ENCODE data around the gene DTD1. TPM values are rescaled to one million over a fixed set of nuclear protein-coding genes. Genes with fewer than 3 reads are reported as not detected.

Gene DTD1
- total RNA-seq, 3 donors from 2014 or later, result 24.1 to 34.6 (median 26.2) TPM

DNA sequence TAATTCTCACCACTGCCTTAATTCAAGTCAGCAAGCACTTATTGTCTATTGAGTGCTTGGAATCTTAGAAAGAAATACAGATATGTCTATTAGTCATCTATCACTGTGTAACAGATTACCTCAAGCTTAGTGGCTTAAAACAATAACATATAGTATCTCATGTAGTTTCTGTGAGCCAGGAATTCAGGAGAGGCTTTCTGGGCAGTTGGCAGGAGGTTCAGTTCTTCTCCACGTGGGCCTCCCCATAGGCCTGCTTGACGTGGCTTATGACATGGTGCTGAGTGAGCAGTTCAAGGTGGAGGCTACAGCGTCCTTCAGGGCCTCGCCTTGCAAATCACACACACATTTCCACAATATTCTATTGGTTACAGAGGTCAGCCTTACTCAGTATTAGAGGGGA, 69.7 kb downstream of the DTD1 start:
- no peaks in the 10 kb centered on the region for H3K4me1 ChIP-seq
- intact Hi-C loops (cut with DNase I; ENCODE audit: low total_unique reads), result no loop called here
- TF ChIP-seq POLR2AphosphoS5 (IDR thresholded peaks at IDR 0.05) (no peak), POLR2A (IDR thresholded peaks at IDR 0.05) (no peak)
- TF ChIP-seq, protein P1, sequence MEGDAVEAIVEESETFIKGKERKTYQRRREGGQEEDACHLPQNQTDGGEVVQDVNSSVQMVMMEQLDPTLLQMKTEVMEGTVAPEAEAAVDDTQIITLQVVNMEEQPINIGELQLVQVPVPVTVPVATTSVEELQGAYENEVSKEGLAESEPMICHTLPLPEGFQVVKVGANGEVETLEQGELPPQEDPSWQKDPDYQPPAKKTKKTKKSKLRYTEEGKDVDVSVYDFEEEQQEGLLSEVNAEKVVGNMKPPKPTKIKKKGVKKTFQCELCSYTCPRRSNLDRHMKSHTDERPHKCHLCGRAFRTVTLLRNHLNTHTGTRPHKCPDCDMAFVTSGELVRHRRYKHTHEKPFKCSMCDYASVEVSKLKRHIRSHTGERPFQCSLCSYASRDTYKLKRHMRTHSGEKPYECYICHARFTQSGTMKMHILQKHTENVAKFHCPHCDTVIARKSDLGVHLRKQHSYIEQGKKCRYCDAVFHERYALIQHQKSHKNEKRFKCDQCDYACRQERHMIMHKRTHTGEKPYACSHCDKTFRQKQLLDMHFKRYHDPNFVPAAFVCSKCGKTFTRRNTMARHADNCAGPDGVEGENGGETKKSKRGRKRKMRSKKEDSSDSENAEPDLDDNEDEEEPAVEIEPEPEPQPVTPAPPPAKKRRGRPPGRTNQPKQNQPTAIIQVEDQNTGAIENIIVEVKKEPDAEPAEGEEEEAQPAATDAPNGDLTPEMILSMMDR (IDR thresholded peaks at IDR 0.05), result no peak
- no peaks in the 10 kb centered on the region for H3K27me3 ChIP-seq
- no peak for DNase-seq (ENCODE audit: low spot score in 2 of 2)
- no peaks in the 10 kb centered on the region for H3K36me3 ChIP-seq
- no peaks in the 10 kb centered on the region for H3K9me3 ChIP-seq
- no peak overlapping the region for H3K4me3 ChIP-seq
- no peak overlapping the region for H3K27ac ChIP-seq

DNA sequence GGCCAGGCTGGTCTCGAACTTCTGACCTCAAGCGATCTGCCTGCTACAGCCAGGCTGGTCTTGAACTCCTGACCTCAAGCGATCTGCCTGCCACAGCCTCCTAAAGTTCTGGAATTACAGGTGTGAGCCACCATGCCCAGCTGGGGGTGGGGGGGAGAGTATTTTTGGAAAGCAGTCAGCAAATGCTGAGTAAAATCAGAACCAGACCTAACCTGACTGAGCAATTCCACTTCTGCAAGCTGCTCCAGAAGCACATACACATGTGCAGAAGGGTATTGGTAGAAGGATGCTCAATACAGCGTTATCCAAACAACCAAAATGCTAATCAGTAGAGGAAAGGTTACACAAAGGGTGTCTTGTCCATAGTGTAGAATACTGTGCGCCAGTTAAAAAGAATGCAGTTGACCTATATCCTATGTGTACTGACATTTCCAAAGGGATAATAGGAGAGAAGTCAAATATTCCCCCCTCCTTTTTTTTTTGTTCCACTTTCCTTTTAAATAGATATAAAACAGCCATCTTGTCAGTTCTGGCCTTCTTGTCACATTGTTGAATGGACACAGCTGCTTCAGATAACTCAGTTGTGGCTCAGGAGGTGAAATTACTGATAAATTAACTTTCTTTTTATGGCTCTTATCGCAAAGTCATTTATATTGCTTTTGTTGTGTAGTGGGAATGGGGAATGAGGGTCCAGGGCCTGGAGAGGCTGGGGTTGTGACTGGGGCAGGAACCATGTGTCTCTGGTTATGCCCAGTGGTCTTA, 74.6 kb downstream of the DTD1 start:
- H3K27me3 ChIP-seq, result no peaks in the 10 kb centered on the region

DNA sequence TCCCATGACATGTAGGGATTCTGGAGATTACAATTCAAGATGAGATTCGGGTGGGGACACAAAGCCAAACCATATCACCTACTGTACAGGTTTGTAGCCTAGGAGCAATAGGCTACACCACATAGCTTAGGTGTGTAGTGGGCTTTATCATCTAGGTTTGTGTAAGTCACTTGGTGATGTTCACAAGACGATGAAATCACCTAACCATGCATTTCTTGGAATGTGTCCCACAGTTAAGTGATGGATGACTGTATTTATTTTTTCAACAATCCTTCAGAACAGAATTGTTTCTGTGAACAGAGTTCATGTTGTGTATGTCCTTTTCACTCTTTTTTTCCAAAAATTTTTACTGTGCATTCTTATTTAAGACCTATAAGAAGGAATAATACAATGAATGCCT, 76.1 kb downstream of the DTD1 start:
- Histone ChIP-seq H3K4me3 (no peak overlapping the region), H3K4me1 (no peaks in the 10 kb centered on the region), H3K9me3 (no peaks in the 10 kb centered on the region), H3K27ac (no peak overlapping the region), H3K27me3 (no peaks in the 10 kb centered on the region), H3K36me3 (no peaks in the 10 kb centered on the region)
- TF ChIP-seq POLR2AphosphoS5 (IDR thresholded peaks at IDR 0.05), result no peak
- TF ChIP-seq, protein P1 (IDR thresholded peaks at IDR 0.05), result no peak
- no peak for TF ChIP-seq POLR2A (IDR thresholded peaks at IDR 0.05)
- intact Hi-C loops (cut with DNase I; ENCODE audit: low total_unique reads), result no loop called here
- no peak for DNase-seq (ENCODE audit: low spot score in 2 of 2)

More for the DNA sequence above, 74.6 kb downstream of the DTD1 start:
- Histone ChIP-seq H3K4me1 (no peaks in the 10 kb centered on the region), H3K27ac (no peak overlapping the region), H3K9me3 (no peaks in the 10 kb centered on the region), H3K4me3 (no peak overlapping the region), H3K36me3 (no peaks in the 10 kb centered on the region)
- intact Hi-C loops (cut with DNase I; ENCODE audit: low total_unique reads), result no loop called here
- no peak for TF ChIP-seq POLR2A (IDR thresholded peaks at IDR 0.05)
- DNase-seq (ENCODE audit: low spot score in 2 of 2), result no peak

DNA sequence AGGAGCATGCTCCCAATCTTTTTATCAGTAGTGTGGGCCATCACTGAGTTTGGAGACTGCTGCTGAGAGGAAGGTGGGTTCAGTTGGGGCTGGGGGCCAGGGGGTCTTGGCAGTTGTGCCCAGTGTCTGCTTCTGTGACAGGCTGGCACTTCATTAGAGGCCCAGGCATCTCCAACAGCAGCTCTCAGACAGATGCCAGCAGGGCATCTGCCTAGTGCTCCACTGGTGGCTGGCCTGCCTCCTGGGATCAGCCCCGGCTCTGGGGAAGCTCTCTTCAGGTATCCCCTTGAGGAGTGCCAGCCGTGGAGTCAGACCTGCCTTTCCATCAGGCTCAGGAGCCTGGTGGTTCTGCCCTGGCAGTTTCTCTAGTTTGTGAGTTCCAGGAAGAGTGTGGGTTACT, 77.3 kb downstream of the DTD1 start:
- no peak for TF ChIP-seq POLR2A (IDR thresholded peaks at IDR 0.05)
- TF ChIP-seq, protein P1 (IDR thresholded peaks at IDR 0.05), result no peak
- TF ChIP-seq POLR2AphosphoS5 (IDR thresholded peaks at IDR 0.05), result no peak
- no peak overlapping the region for H3K27ac ChIP-seq
- no peak overlapping the region for H3K4me3 ChIP-seq
- no peaks in the 10 kb centered on the region for H3K4me1 ChIP-seq
- H3K9me3 ChIP-seq, result no peaks in the 10 kb centered on the region
- intact Hi-C loops (cut with DNase I; ENCODE audit: low total_unique reads), result no loop called here
- H3K36me3 ChIP-seq, result no peaks in the 10 kb centered on the region
- DNase-seq (ENCODE audit: low spot score in 2 of 2), result no peak
- H3K27me3 ChIP-seq, result no peaks in the 10 kb centered on the region

DNA sequence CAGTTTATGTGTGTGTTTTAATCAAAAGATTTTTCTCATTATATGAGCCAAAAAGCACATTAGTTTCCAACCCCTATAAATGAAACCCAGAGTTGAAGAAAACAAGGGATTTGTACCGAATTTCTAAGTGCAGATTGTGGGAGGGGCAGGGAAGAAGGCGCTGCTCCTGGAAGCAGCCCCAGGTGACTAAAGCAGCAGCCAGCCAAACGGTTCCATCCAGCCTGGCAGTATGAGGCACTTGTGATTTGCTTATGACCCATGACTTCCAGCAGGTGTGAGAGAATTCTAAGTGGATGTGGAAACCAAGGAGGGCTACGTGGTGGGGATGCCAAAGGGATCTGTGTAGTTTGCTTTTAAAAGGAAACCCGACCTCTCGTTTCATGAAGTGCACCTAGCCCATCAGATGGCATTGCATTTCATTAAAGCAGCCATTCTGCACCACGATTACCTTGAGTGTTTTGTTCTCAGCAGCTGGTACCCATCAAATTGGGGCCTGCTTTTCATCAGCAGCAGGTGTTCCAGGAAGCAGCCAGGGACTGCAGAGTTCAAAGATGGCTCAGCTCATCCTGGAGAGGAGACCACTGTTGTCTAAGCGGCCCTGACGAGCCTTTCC, 79.1 kb downstream of the DTD1 start:
- Histone ChIP-seq H3K36me3 (no peaks in the 10 kb centered on the region), H3K27ac (no peak overlapping the region), H3K27me3 (no peaks in the 10 kb centered on the region), H3K4me3 (no peak overlapping the region), H3K9me3 (no peaks in the 10 kb centered on the region), H3K4me1 (no peaks in the 10 kb centered on the region)
- no peak for DNase-seq (ENCODE audit: low spot score in 2 of 2)
- intact Hi-C loops (cut with DNase I; ENCODE audit: low total_unique reads), result no loop called here
- TF ChIP-seq, protein P1 (IDR thresholded peaks at IDR 0.05), result no peak
- TF ChIP-seq POLR2AphosphoS5 (IDR thresholded peaks at IDR 0.05) (no peak), POLR2A (IDR thresholded peaks at IDR 0.05) (no peak)

All from breast epithelium (tissue), 4 donors.